Epithelial cell of prostate (primary cell): ENCODE measurements around the gene KLK10.

ENCODE experiments used
- DNase-seq: peaks from one replicate; pipeline ENCODE4 v3.0.0-alpha.2; 2011; ENCODE audit warnings: low read depth, low spot score
- H3K27ac ChIP-seq: fragments of 450-650 bp; 2 replicates; pipeline ENCODE4 v1.5.1; 2017; ENCODE audit warnings: mild to moderate bottlenecking

The KLK10 gene

DNA sequence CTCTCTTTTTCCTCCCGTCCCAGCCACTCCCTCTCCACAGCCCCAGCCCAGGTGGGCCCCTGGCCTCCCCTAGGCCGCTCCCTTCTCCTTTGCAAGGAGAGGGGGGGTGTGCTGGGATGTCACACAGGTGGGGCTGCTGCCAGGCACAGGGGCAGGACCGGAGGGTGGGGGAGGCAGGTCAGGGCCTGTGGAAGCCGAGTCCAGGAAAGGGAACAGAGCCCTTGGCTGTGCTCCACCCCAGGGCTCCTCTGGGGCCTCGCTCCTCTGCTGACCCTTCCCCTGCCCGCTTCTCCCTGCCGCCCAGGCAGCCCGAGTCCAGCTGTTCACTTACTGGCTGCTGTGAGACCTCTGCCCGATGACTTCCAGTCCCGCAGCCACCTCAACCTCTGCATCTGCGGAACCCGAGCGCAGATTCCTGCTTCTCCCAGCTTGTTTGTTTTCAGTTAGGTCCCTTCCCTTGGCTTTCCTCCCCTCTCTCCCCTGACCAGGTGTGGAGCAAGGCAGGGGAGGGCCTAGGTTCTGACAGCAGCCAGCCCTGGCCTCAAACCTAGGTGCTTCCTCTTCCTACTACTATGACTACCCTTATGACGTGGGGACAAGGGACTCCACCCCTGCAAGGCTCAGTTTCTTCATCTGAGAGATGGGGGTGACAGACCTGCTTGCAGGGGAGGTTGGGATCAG lies 7.8 kb upstream of the KLK10 start:
- DNase-seq: no peak
- H3K27ac ChIP-seq: peak overlapping the region; percentile 86

GRCh38 chr19:51026554-51026831 lies 7.0 kb upstream of the KLK10 start, which contains the start of gene KLK11:
Gene KLK11, minus strand, starts transcription at chr19:51026616. Its CDS starts 985 bp downstream, at chr19:51025631.
- no peak for DNase-seq
- H3K27ac ChIP-seq: peak within 1 kb of the TSS; percentile 86

GRCh38 chr19:51025809-51026553 lies 6.5 kb upstream of the KLK10 start:
- no peak for DNase-seq
- H3K27ac ChIP-seq: peak overlapping the region; percentile 86

DNA sequence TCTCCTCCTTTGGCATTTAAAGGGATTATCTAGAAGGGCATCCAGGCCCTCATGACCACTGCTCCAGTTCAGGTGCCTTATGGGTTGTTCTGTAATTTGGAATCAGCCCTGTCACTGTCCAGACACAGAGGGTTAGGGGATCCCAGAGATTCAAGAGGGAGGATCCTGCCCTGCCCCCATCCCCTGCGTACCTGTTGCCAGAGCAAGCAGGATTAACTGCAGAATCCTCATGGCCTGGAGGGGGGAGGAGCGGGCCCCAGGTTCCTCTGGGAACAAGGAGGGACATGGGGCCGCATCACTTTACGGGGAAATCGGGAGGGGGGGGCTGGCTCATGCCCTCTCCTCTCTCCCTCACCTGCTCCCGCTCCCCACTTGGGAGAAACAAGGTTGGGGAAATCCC lies 5.9 kb upstream of the KLK10 start:
- H3K27ac ChIP-seq: peak overlapping the region; percentile 86
- DNase-seq: no peak

DNA sequence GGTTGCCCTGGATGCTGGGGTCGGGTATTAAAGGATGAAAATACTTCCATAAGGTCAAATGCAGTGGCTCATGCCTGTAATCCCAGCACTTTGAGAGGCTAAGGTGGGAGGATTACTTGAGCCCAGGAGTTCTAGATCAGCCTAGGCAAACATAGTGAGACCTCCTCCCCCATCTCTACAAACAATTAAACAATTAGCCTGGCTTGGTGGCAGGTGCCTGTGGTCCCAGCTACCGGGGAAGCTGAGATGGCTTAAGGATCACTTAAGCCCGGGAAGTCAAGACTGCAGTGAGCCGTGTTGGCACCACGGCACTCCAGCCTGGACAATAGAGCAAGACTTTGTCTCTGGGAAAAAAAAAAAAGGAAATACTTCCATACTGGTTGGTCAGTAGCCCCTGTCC lies 5.4 kb upstream of the KLK10 start:
- peak overlapping the region; percentile 86 for H3K27ac ChIP-seq
- no peak for DNase-seq

- no peak for DNase-seq
- peak overlapping the region; percentile 86 for H3K27ac ChIP-seq
These were observed 4.4 kb upstream of the KLK10 start for GRCh38 chr19:51023946-51024345.

- H3K27ac ChIP-seq: peak overlapping the region; percentile 92
- DNase-seq: no peak
These were observed 3.0 kb upstream of the KLK10 start for GRCh38 chr19:51022526-51022925.

GRCh38 chr19:51020988-51021651 lies 1.6 kb upstream of the KLK10 start:
- no peak for DNase-seq
- peak overlapping the region; percentile 92 for H3K27ac ChIP-seq

DNA sequence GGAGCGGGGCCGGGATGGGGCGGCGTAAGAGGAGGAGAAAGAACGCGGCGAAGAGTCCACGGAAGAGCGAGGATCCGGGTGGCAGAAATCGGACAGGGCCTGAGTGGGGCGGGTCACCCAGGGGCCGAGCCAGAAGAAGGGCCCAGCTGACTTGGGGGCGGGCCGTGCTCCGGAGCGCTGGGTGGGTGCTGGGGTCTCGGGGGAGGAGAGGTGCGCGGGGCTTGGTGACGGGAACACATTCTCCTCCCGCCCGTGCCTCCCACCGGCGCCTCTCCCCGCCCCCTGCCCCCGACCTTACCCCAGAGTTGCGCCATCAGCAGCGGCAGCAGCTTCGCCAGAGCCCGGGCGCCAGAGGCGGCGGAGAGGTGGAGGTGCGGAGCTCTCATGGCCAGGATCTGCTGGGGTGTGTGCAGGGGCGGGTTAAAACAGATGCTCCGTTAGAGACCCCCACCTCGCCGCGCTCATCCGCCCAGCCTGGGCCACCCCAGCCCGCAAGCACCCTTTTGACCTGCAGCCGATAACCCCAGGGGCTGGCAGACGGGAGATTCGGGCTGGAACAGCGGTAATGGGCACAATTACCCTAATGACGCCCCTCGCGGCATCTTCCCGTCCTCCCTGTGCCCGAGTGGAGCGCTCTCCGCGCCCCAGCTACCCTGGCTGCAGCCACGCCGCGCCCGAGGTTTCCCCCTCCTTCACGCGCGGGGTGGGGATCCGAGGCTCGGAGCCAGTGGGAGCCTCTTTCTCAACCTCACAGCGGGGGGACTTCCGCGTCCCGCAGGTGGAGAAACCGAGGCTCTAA lies 565 bp downstream of the KLK10 start:
- H3K27ac ChIP-seq: peak overlapping the region; percentile 92
- no peak for DNase-seq

GRCh38 chr19:51016798-51017683 lies 2.5 kb downstream of the KLK10 start:
- peak overlapping the region; percentile 92 for H3K27ac ChIP-seq
- no peak for DNase-seq

- no peak for DNase-seq
- peak overlapping the region; percentile 92 for H3K27ac ChIP-seq
These were observed 3.7 kb downstream of the KLK10 start for GRCh38 chr19:51015691-51016267.

GRCh38 chr19:51014242-51014641 lies 5.3 kb downstream of the KLK10 start:
- peak overlapping the region; percentile 92 for H3K27ac ChIP-seq
- no peak for DNase-seq

GRCh38 chr19:51012661-51013190 lies 6.8 kb downstream of the KLK10 start:
- H3K27ac ChIP-seq: peak overlapping the region; percentile 92
- DNase-seq: no peak

GRCh38 chr19:51010066-51010795 lies 9.3 kb downstream of the KLK10 start:
- no peak for DNase-seq
- H3K27ac ChIP-seq: peak overlapping the region; percentile 92

GRCh38 chr19:51009061-51009891 lies 10.2 kb downstream of the KLK10 start:
- H3K27ac ChIP-seq: peak overlapping the region; percentile 92
- no peak for DNase-seq

DNA sequence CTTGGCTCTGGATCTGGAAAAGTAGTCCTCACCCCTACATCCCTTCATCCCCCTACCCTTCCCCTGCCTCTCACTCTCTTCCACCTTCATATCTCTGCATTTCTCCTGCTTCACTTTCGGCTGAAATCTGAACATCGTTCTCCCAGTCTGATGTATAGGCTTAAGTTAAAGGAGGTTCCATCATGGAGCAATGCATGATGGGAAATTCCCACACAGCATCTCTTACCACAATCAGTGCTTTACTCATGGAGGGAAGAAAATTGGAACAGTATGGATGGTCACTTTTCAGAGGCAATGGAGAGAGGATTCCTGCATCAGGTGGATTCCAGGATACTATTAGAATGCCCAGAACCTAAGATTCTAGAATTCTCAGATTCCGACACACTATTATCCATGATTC lies 12.0 kb downstream of the KLK10 start:
- no peak for DNase-seq

DNA sequence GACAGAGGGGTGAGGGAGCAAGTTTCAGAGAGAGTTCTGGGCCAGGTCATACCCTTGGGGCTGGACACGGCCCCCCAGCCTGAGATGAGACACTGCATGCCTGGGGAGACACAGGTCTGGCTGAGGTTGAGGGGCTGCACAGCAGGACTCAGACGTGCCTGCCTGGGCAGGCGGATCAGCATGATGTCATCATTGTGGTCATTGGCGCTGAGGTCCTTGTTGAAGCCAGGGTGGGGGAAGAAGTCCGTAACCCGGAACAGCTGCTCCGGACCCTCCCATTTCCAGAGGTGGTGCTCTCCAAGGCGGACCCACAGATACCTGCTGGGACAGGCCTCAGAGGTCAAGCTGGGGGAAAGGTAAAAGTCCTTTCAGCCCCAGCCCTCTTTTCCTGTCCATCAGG lies 13.1 kb downstream of the KLK10 start:
- DNase-seq: no peak
- H3K27ac ChIP-seq: no peak overlapping the region

More for the DNA sequence above, 12.0 kb downstream of the KLK10 start:
- no peak overlapping the region for H3K27ac ChIP-seq
